Panc1 (cell line): Measurements from ENCODE around the gene WDFY2. TPM values are rescaled to one million over a fixed set of nuclear protein-coding genes. Genes with fewer than 3 reads are reported as not detected.

ENCODE experiments used
- ATAC-seq: fragments of 200-7000 bp; cut with Tn5 transposase; 2 replicates; pipeline ENCODE4 v1.9.1; 2020; ENCODE audit warnings: mild to moderate bottlenecking, moderate library complexity
- BruUV-seq: library from RNA; stranded (reverse); fragments of 400-500 nt; replicated peaks from 2 replicates; lab custom pipeline; 2021; lab: Mats Ljungman, UMichigan
- CTCF ChIA-PET: fragments of 300-600 bp; sonication (Branson Sonifier 250); formaldehyde crosslinking; loops from one replicate; lab custom pipeline; 2022; ENCODE audit warnings: antibody characterized with exemption; lab: Charles Lee
- POLR2A ChIA-PET: fragments of 300-600 bp; sonication (Branson Sonifier 250); formaldehyde crosslinking; loops from one replicate; lab custom pipeline; 2022; ENCODE audit warnings: antibody characterized with exemption; lab: Charles Lee
- DNase-seq: peaks from one replicate; pipeline ENCODE4 v3.0.0-alpha.2; 2010; ENCODE audit warnings: low read depth, low spot score
- H3K27ac ChIP-seq: 2 replicates; pipeline ENCODE4 v1.5.1; 2011; ENCODE audit warnings: mild to moderate bottlenecking, low read length, inconsistent platforms
- H3K27me3 ChIP-seq: fragments of 200-500 bp; sonication (Bioruptor generic); 2 replicates; pipeline ENCODE4 v1.6.0; 2014; ENCODE audit warnings: low read length, inconsistent platforms; ENCODE audit not compliant: control insufficient read depth, insufficient read depth
- H3K36me3 ChIP-seq: fragments of 200-500 bp; sonication (Bioruptor generic); 2 replicates; pipeline ENCODE4 v1.5.1; 2014; ENCODE audit warnings: inconsistent platforms, mild to moderate bottlenecking, low read length, moderate library complexity; ENCODE audit not compliant: control insufficient read depth, insufficient read depth
- H3K4me1 ChIP-seq: 2 replicates; pipeline ENCODE4 v1.5.1; 2011; ENCODE audit warnings: inconsistent platforms, mild to moderate bottlenecking, low read length, moderate library complexity; ENCODE audit not compliant: control insufficient read depth, insufficient read depth
- H3K4me3 ChIP-seq, 2 experiments: 2 replicates each; pipeline ENCODE4 v1.5.1; 2011 to 2012; ENCODE audit warnings: low read depth in 2 of 2, low read length in 2 of 2, mild to moderate bottlenecking in 2 of 2, inconsistent platforms in 1 of 2, moderate library complexity in 1 of 2
- H3K9me3 ChIP-seq: fragments of 200-500 bp; sonication (Bioruptor generic); 2 replicates; pipeline ENCODE4 v1.5.1; 2014; ENCODE audit warnings: low read depth, mild to moderate bottlenecking, inconsistent platforms, low read length, moderate library complexity; ENCODE audit not compliant: control insufficient read depth, insufficient read depth
- CTCF ChIP-seq: fragments of 450-650 bp; IDR thresholded peaks from 2 replicates; pipeline ENCODE4 v1.5.1; 2017; ENCODE audit warnings: mild to moderate bottlenecking
- POLR2AphosphoS5 ChIP-seq: IDR thresholded peaks from 2 replicates; pipeline ENCODE4 v1.6.1; 2012; ENCODE audit warnings: mild to moderate bottlenecking, low read depth, low read length, moderate library complexity
- REST ChIP-seq, 2 experiments: IDR thresholded peaks; 2 replicates each; pipeline ENCODE4 v1.6.1; 2011 to 2012; ENCODE audit warnings: low read depth in 2 of 2, control low read depth in 1 of 2, low read length in 1 of 2, mild to moderate bottlenecking in 1 of 2, moderate library complexity in 1 of 2; ENCODE audit not compliant: insufficient read depth in 1 of 2
- SIN3A ChIP-seq: IDR thresholded peaks from 2 replicates; pipeline ENCODE4 v1.6.1; 2012; ENCODE audit warnings: low read depth, mild to moderate bottlenecking, low read length, moderate library complexity, borderline replicate concordance; ENCODE audit not compliant: insufficient read depth
- TCF7L2 ChIP-seq: IDR thresholded peaks from 2 replicates; pipeline ENCODE4 v1.6.1; 2011; ENCODE audit warnings: mild to moderate bottlenecking, low read depth, low read length, inconsistent platforms
- in situ Hi-C: cut with HindIII; loops from 2 replicates; pipeline ENCODE4 v1.10.0; 2016; ENCODE audit warnings: low sequenced_read_pairs, low pct_unique_long_range_greater_than_20kb
- intact Hi-C: fragments of 100-400 bp; cut with micrococcal nuclease; formaldehyde crosslinking; loops from one replicate; pipeline ENCODE4 v1.10.0; 2022; ENCODE audit not compliant: unreplicated experiment
- total RNA-seq: library from RNA; stranded (reverse); gene quantifications from one replicate; pipeline ENCODE4 v1.2.1, GENCODE V29; 2021; ENCODE audit not compliant: unreplicated experiment

Gene WDFY2
- total RNA-seq, 1 experiment from 2014 or later, result 7.8 TPM

GRCh38 chr13:51713807-51714206, 129.5 kb downstream of the WDFY2 start:
- no peak overlapping the region for H3K27ac ChIP-seq
- intact Hi-C loops, result no loop called here
- CTCF ChIA-PET, result no interaction called here

GRCh38 chr13:51714663-51715168, 130.5 kb downstream of the WDFY2 start:
- ATAC-seq (0 out of 2 replicates have a peak, but pooled peaks have one; percentile 69), DNase-seq (peak; percentile 60)
- H3K4me3 ChIP-seq, result no peak overlapping the region
- no peak for TF ChIP-seq CTCF
- no peak for TF ChIP-seq TCF7L2
- TF ChIP-seq SIN3A, result no peak
- no peak for TF ChIP-seq POLR2AphosphoS5
- no peak for TF ChIP-seq REST (IDR thresholded peaks at IDR 0.05; ENCODE audit: insufficient read depth in 1 of 2, low read depth in 2 of 2, low read length in 1 of 2)
- no TSS peak for BruUV-seq
- no peaks in the 10 kb centered on the region for H3K27me3 ChIP-seq
- H3K27ac ChIP-seq, result no peak overlapping the region
- H3K36me3 ChIP-seq, result no peaks in the 10 kb centered on the region
- ChIA-PET CTCF (no interaction called here), POLR2A (no interaction called here)
- H3K9me3 ChIP-seq, result no peaks in the 10 kb centered on the region
- in situ Hi-C loops (no loop called here), intact Hi-C loops (no loop called here)
- no peaks in the 10 kb centered on the region for H3K4me1 ChIP-seq

More at GRCh38 chr13:51713807-51714206, 129.5 kb downstream of the WDFY2 start:
- no peaks in the 10 kb centered on the region for H3K36me3 ChIP-seq
- DNase-seq (no peak), ATAC-seq (no peak)
- in situ Hi-C loops, result no loop called here
- no peaks in the 10 kb centered on the region for H3K27me3 ChIP-seq
- TF ChIP-seq SIN3A (no peak), TCF7L2 (no peak), REST (IDR thresholded peaks at IDR 0.05; ENCODE audit: insufficient read depth in 1 of 2, low read depth in 2 of 2, low read length in 1 of 2) (no peak), POLR2AphosphoS5 (no peak), CTCF (no peak)
- POLR2A ChIA-PET, result no interaction called here
- H3K4me1 ChIP-seq, result no peaks in the 10 kb centered on the region
- no peaks in the 10 kb centered on the region for H3K9me3 ChIP-seq
- BruUV-seq, result no TSS peak
- no peak overlapping the region for H3K4me3 ChIP-seq
